Prostate gland (tissue), 2 donors: Measurements from ENCODE around the gene ANKRD44. TPM values are rescaled to one million over a fixed set of nuclear protein-coding genes. Genes with fewer than 3 reads are reported as not detected.

Experiments used
- DNase-seq: peaks from one replicate; pipeline ENCODE4 v3.0.0-alpha.2; 2019; ENCODE audit warnings: low spot score
- H3K27ac ChIP-seq, 2 donors: fragments of 200-600 bp; sonication (generic); 2 replicates each; pipeline ENCODE4 v1.5.1; 2017 to 2019
- H3K27me3 ChIP-seq: fragments of 200-600 bp; sonication (generic); replicated peaks from 2 replicates; pipeline ENCODE4 v1.5.1; 2019; ENCODE audit not compliant: insufficient read depth
- H3K36me3 ChIP-seq, 2 donors: fragments of 200-600 bp; sonication (generic); 1 replicate in 1 of 2; 2 replicates in 1 of 2; pipeline versions ENCODE4 v1.5.1 to v1.8.1; 2017 to 2019
- H3K4me1 ChIP-seq: fragments of 200-600 bp; sonication (generic); replicated peaks from 2 replicates; pipeline ENCODE4 v1.5.1; 2019
- H3K4me3 ChIP-seq, 2 donors: fragments of 200-600 bp; sonication (generic); 2 replicates each; pipeline ENCODE4 v1.5.1; 2017 to 2019
- H3K9me3 ChIP-seq: fragments of 200-600 bp; sonication (generic); 2 replicates; pipeline ENCODE4 v1.5.1; 2017
- CTCF ChIP-seq, 4 experiments: fragments of 200-600 bp in 2 of 4; fragments of 450-650 bp in 2 of 4; sonication (generic) in 2 of 4; IDR thresholded peaks; 1 replicate in 3 of 4; 2 replicates in 1 of 4; pipeline ENCODE4 v1.5.1; 2016 to 2019; ENCODE audit warnings: antibody characterized with exemption in 4 of 4, mild to moderate bottlenecking in 2 of 4, moderate library complexity in 2 of 4
- POLR2A ChIP-seq: fragments of 450-650 bp; IDR thresholded peaks from one replicate; pipeline ENCODE4 v1.6.1; 2016; ENCODE audit warnings: antibody characterized with exemption, mild to moderate bottlenecking
- POLR2AphosphoS5 ChIP-seq: sonication (generic); formaldehyde crosslinking; IDR thresholded peaks from one replicate; pipeline ENCODE4 v1.6.1; 2017; ENCODE audit warnings: antibody characterized with exemption
- WGBS: methylation state at CpG from one replicate; pipeline ENCODE4 v1.1.5; 2018; 5-methylcytosine and 5-hydroxymethylcytosine counted together
- intact Hi-C: fragments of 100-400 bp; cut with DNase I; formaldehyde crosslinking; loops from one replicate; pipeline ENCODE4 v1.14.2; 2022
- total RNA-seq, 2 donors: library from RNA; depleted of rRNA; stranded (reverse); fragments of >200 nt; gene quantifications; one replicate each; pipeline ENCODE4 v1.1.0, GENCODE V29; 2016

ANKRD44 gene
- total RNA-seq, 2 donors from 2014 or later = 6.0 to 11.2 TPM

GRCh38 chr2:197182668-197183067 lies 127.9 kb downstream of the ANKRD44 start:
- intact Hi-C loops = loop anchor here (10.0 kb wide), 1 partner anchor 168 kb away; no protein-coding TSS in a partner anchor
- WGBS = 90% methylated on average over 1 of the region's 1 CpG

GRCh38 chr2:197181491-197181890 lies 129.1 kb downstream of the ANKRD44 start:
- no peak for TF ChIP-seq POLR2AphosphoS5
- TF ChIP-seq CTCF (IDR thresholded peaks at IDR 0.05) = no peak
- no peak for TF ChIP-seq POLR2A
- no peak for DNase-seq
- Histone ChIP-seq H3K4me3 (no peak overlapping the region), H3K4me1 (no peaks in the 10 kb centered on the region), H3K27ac (no peak overlapping the region), H3K9me3 (no peaks in the 10 kb centered on the region), H3K27me3 (no peaks in the 10 kb centered on the region), H3K36me3 (no peaks in the 10 kb centered on the region)
- intact Hi-C loops = loop anchor here (10.0 kb wide), 1 partner anchor 167 kb away; no protein-coding TSS in a partner anchor
- WGBS = 68% methylated on average over 5 of the region's 5 CpGs

More at GRCh38 chr2:197182668-197183067, 127.9 kb downstream of the ANKRD44 start:
- no peaks in the 10 kb centered on the region for H3K36me3 ChIP-seq
- no peak overlapping the region for H3K4me3 ChIP-seq
- no peak overlapping the region for H3K27ac ChIP-seq
- DNase-seq = no peak
- no peaks in the 10 kb centered on the region for H3K9me3 ChIP-seq
- H3K4me1 ChIP-seq = no peaks in the 10 kb centered on the region
- no peak for TF ChIP-seq POLR2A
- TF ChIP-seq CTCF (IDR thresholded peaks at IDR 0.05) = no peak
- no peak for TF ChIP-seq POLR2AphosphoS5
- no peaks in the 10 kb centered on the region for H3K27me3 ChIP-seq

- 34% methylated on average over 12 of the region's 12 CpGs for WGBS
- DNase-seq = no peak
- Histone ChIP-seq H3K4me3 (no peak overlapping the region), H3K9me3 (no peaks in the 10 kb centered on the region), H3K27me3 (no peaks in the 10 kb centered on the region), H3K36me3 (no peaks in the 10 kb centered on the region), H3K27ac (no peak overlapping the region), H3K4me1 (no peaks in the 10 kb centered on the region)
- intact Hi-C loops = loop anchor here (10.0 kb wide), 1 partner anchor 165 kb away; no protein-coding TSS in a partner anchor
- TF ChIP-seq POLR2A = no peak
- peak; percentile 7 for TF ChIP-seq POLR2AphosphoS5
These were observed 130.7 kb downstream of the ANKRD44 start for GRCh38 chr2:197179744-197180498.

GRCh38 chr2:197176522-197176921 lies 134.1 kb downstream of the ANKRD44 start:
- Histone ChIP-seq H3K27ac (no peak overlapping the region), H3K27me3 (no peaks in the 10 kb centered on the region), H3K4me1 (peaks cover 5% of the 10 kb centered on the region), H3K9me3 (no peaks in the 10 kb centered on the region), H3K36me3 (no peaks in the 10 kb centered on the region), H3K4me3 (no peak overlapping the region)
- intact Hi-C loops = no loop called here
- TF ChIP-seq POLR2A = no peak
- TF ChIP-seq POLR2AphosphoS5 = no peak
- no peak for TF ChIP-seq CTCF (IDR thresholded peaks at IDR 0.05)
- 0% methylated on average over 1 of the region's 1 CpG for WGBS
- no peak for DNase-seq

GRCh38 chr2:197174539-197175094 lies 136.0 kb downstream of the ANKRD44 start:
- DNase-seq = no peak
- Histone ChIP-seq H3K27me3 (no peaks in the 10 kb centered on the region), H3K9me3 (no peaks in the 10 kb centered on the region), H3K27ac (no peak overlapping the region), H3K4me1 (peaks cover 5% of the 10 kb centered on the region), H3K36me3 (no peaks in the 10 kb centered on the region), H3K4me3 (no peak overlapping the region)
- no peak for TF ChIP-seq CTCF (IDR thresholded peaks at IDR 0.05)
- TF ChIP-seq POLR2A = no peak
- TF ChIP-seq POLR2AphosphoS5 = no peak
- 30% methylated on average over 2 of the region's 2 CpGs for WGBS
- intact Hi-C loops = no loop called here
